A673 (cell line): ENCODE results near the gene IFFO2. TPM values are rescaled to one million over a fixed set of nuclear protein-coding genes. Genes with fewer than 3 reads are reported as not detected.

ENCODE experiments used
- BruUV-seq: library from RNA; stranded (reverse); fragments of 400-500 nt; replicated peaks from 2 replicates; lab custom pipeline; 2021; lab: Mats Ljungman, UMichigan
- CTCF ChIA-PET: fragments of 300-600 bp; sonication (Branson Sonifier 250); formaldehyde crosslinking; loops from one replicate; lab custom pipeline; 2022; ENCODE audit warnings: antibody characterized with exemption; lab: Charles Lee
- POLR2A ChIA-PET: fragments of 300-600 bp; sonication (Branson Sonifier 250); formaldehyde crosslinking; loops from one replicate; lab custom pipeline; 2022; ENCODE audit warnings: antibody characterized with exemption; ENCODE audit not compliant: low non-redundant PET; lab: Charles Lee
- DNase-seq: peaks from one replicate; pipeline ENCODE4 v3.0.0-alpha.2; 2015; ENCODE audit warnings: low spot score
- H3K27ac ChIP-seq: fragments of 200-600 bp; sonication (generic); 2 replicates; pipeline ENCODE4 v1.5.1; 2016; ENCODE audit warnings: mixed run types, low read depth, mild to moderate bottlenecking, mixed read lengths, antibody characterized with exemption, low read length; ENCODE audit not compliant: poor library complexity, severe bottlenecking
- H3K27me3 ChIP-seq: fragments of 200-600 bp; sonication (generic); replicated peaks from 2 replicates; pipeline ENCODE4 v1.6.1; 2017; ENCODE audit warnings: mixed run types, low read depth, mild to moderate bottlenecking, mixed read lengths, antibody characterized with exemption, low read length; ENCODE audit not compliant: insufficient read depth, poor library complexity
- H3K36me3 ChIP-seq: fragments of 200-600 bp; sonication (generic); 2 replicates; pipeline ENCODE4 v1.6.1; 2016; ENCODE audit warnings: mixed run types, mild to moderate bottlenecking, mixed read lengths, antibody characterized with exemption, low read length; ENCODE audit not compliant: insufficient read depth, poor library complexity, severe bottlenecking
- H3K4me1 ChIP-seq: fragments of 200-600 bp; sonication (generic); 2 replicates; pipeline ENCODE4 v1.6.1; 2017; ENCODE audit warnings: mixed run types, mild to moderate bottlenecking, mixed read lengths, antibody characterized with exemption, low read length; ENCODE audit not compliant: insufficient read depth, poor library complexity, severe bottlenecking
- H3K4me3 ChIP-seq: fragments of 200-600 bp; sonication (generic); 2 replicates; pipeline ENCODE4 v1.5.1; 2016; ENCODE audit warnings: low read depth, mixed run types, mild to moderate bottlenecking, mixed read lengths, low read length; ENCODE audit not compliant: poor library complexity, severe bottlenecking
- H3K9me3 ChIP-seq: fragments of 200-600 bp; sonication (generic); 2 replicates; pipeline ENCODE4 v1.6.1; 2016; ENCODE audit warnings: mixed run types, low read depth, mild to moderate bottlenecking, mixed read lengths, antibody characterized with exemption, low read length; ENCODE audit not compliant: poor library complexity, severe bottlenecking
- CTCF ChIP-seq: fragments of 300-800, 200-600 bp; sonication (generic); conservative IDR thresholded peaks from 2 replicates; pipeline ENCODE4 v1.5.1; 2017; ENCODE audit warnings: low read depth, mild to moderate bottlenecking, antibody characterized with exemption, low read length, moderate library complexity, mixed read lengths
- EZH2 ChIP-seq: fragments of 200-600 bp; sonication (generic); IDR thresholded peaks from 2 replicates; pipeline ENCODE4 v1.6.1; 2017; ENCODE audit warnings: borderline replicate concordance, low read depth, mild to moderate bottlenecking, mixed read lengths, antibody characterized with exemption, low read length; ENCODE audit not compliant: poor library complexity, severe bottlenecking
- intact Hi-C: fragments of 100-400 bp; cut with micrococcal nuclease; formaldehyde crosslinking; loops from one replicate; pipeline ENCODE4 v1.10.0; 2022; ENCODE audit not compliant: unreplicated experiment
- total RNA-seq: library from RNA; stranded (reverse); gene quantifications from 2 replicates; pipeline ENCODE4 v1.2.3, GENCODE V29; 2021

The IFFO2 gene
- total RNA-seq, 1 experiment from 2014 or later = 13.3 TPM

GRCh38 chr1:18915341-18915740 lies 41.1 kb downstream of the IFFO2 start:
- Histone ChIP-seq H3K4me1 (peaks cover 5% of the 10 kb centered on the region), H3K27ac (no peak overlapping the region), H3K27me3 (no peaks in the 10 kb centered on the region), H3K4me3 (no peak overlapping the region), H3K36me3 (peaks cover 6% of the 10 kb centered on the region), H3K9me3 (no peaks in the 10 kb centered on the region)
- BruUV-seq = no TSS peak
- no peak for TF ChIP-seq CTCF
- no peak for TF ChIP-seq EZH2
- POLR2A ChIA-PET = no interaction called here
- CTCF ChIA-PET = no interaction called here
- intact Hi-C loops = no loop called here
- DNase-seq = no peak

GRCh38 chr1:18913065-18913835 lies 43.2 kb downstream of the IFFO2 start:
- CTCF ChIA-PET = interaction anchor here (0.5 to 1.7 kb wide), 28 partner anchors 9 to 741 kb away, joined by 3 to 18 read pairs (median 3); partner anchors contain the start of genes ALDH4A1 and IFFO2
- H3K27ac ChIP-seq = peak overlapping the region; percentile 2

GRCh38 chr1:18912550-18912949 lies 43.9 kb downstream of the IFFO2 start:
- POLR2A ChIA-PET = no interaction called here

More at GRCh38 chr1:18913065-18913835, 43.2 kb downstream of the IFFO2 start:
- BruUV-seq = no TSS peak
- peak; percentile 83 for DNase-seq
- intact Hi-C loops = no loop called here
- no peaks in the 10 kb centered on the region for H3K27me3 ChIP-seq
- peaks cover 14% of the 10 kb centered on the region for H3K36me3 ChIP-seq
- H3K4me1 ChIP-seq = peaks cover 8% of the 10 kb centered on the region
- no peaks in the 10 kb centered on the region for H3K9me3 ChIP-seq
- no peak overlapping the region for H3K4me3 ChIP-seq
- TF ChIP-seq EZH2 (no peak), CTCF (peak; percentile 100)
- POLR2A ChIA-PET = no interaction called here

More at GRCh38 chr1:18912550-18912949, 43.9 kb downstream of the IFFO2 start:
- no TSS peak for BruUV-seq
- H3K4me1 ChIP-seq = peaks cover 8% of the 10 kb centered on the region
- H3K27me3 ChIP-seq = no peaks in the 10 kb centered on the region
- peak overlapping the region; percentile 19 for H3K27ac ChIP-seq
- intact Hi-C loops = no loop called here
- H3K9me3 ChIP-seq = no peaks in the 10 kb centered on the region
- CTCF ChIA-PET = interaction anchor here (0.9 to 1.7 kb wide), 14 partner anchors 9 to 739 kb away, joined by 3 to 18 read pairs (median 4); partner anchors contain the start of genes ALDH4A1 and IFFO2
- no peak for TF ChIP-seq EZH2
- no peak for DNase-seq
- H3K36me3 ChIP-seq = peaks cover 14% of the 10 kb centered on the region
- H3K4me3 ChIP-seq = no peak overlapping the region
